AG09309 (cell line): Measurements from ENCODE around the gene CMTM7.

Experiments
- DNase-seq: peaks from one replicate; pipeline ENCODE4 v3.0.0-alpha.2; 2010; ENCODE audit warnings: low read depth
- H3K4me3 ChIP-seq: 2 replicates; pipeline ENCODE4 v1.5.1; 2011; ENCODE audit warnings: mild to moderate bottlenecking, low read depth, low read length, moderate library complexity; ENCODE audit not compliant: control insufficient read depth
- CTCF ChIP-seq: IDR thresholded peaks from 2 replicates; pipeline ENCODE4 v1.5.1; 2011; ENCODE audit warnings: mild to moderate bottlenecking, low read depth, low read length, inconsistent platforms; ENCODE audit not compliant: insufficient read depth, control insufficient read depth; ENCODE audit errors: missing control alignments

Gene CMTM7

GRCh38 chr3:32492684-32493436, 101.2 kb downstream of the CMTM7 start:
- H3K4me3 ChIP-seq, result no peak overlapping the region
- DNase-seq, result no peak

GRCh38 chr3:32493437-32494414, 102.1 kb downstream of the CMTM7 start:
- no peak for DNase-seq
- H3K4me3 ChIP-seq, result no peak overlapping the region
- TF ChIP-seq CTCF, result no peak

More at GRCh38 chr3:32492684-32493436, 101.2 kb downstream of the CMTM7 start:
- TF ChIP-seq CTCF, result no peak

- no peak for TF ChIP-seq CTCF
- no peak for DNase-seq
- H3K4me3 ChIP-seq, result no peak overlapping the region
These were observed 103.4 kb downstream of the CMTM7 start for GRCh38 chr3:32495085-32495484.

GRCh38 chr3:32495609-32496008, 104.0 kb downstream of the CMTM7 start:
- no peak overlapping the region for H3K4me3 ChIP-seq
- DNase-seq, result no peak
- no peak for TF ChIP-seq CTCF

- H3K4me3 ChIP-seq, result no peak overlapping the region
- no peak for TF ChIP-seq CTCF
- no peak for DNase-seq
These were observed 106.6 kb downstream of the CMTM7 start for GRCh38 chr3:32498252-32498651.

GRCh38 chr3:32498992-32499391, 107.3 kb downstream of the CMTM7 start:
- DNase-seq, result no peak

More at GRCh38 chr3:32498992-32499391, 107.3 kb downstream of the CMTM7 start:
- no peak overlapping the region for H3K4me3 ChIP-seq
- no peak for TF ChIP-seq CTCF
